ENCODE measurements around the gene CIC.

The CIC gene

DNA sequence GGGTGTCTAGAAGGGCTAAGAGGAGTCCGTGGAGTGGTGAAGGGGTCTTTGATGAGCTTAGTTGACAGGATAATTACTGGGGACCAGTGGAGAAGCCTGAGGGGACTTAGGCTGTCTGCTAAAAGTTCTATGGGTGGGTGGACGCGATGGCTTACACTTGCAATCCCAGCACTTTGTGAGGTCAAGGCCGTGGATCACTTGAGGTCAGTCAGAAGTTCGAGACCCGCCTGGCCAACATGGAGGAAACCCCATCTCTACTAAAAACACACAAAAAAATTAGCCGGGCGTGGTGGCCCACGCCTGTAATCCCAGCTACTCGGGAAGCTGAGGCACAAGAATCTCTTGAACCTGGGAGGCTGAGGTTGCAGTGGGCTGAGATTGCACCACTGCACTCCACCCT is 23.8 kb upstream of the CIC start:
- Histone ChIP-seq H3K27ac (peak overlapping the region; percentile 90), H3K36me3 (peaks cover 20% of the 10 kb centered on the region), H3K27me3 (no peaks in the 10 kb centered on the region), H3K9me3 (no peaks in the 10 kb centered on the region), H3K4me1 (ENCODE audit: control insufficient read depth in 1 of 2, insufficient read depth in 1 of 2, low read depth in 1 of 2, low read length in 1 of 2) (peaks cover 38 to 43% of the 10 kb centered on the region in 2 experiments), H3K4me3 (ENCODE audit: low read depth in 1 of 2, low read length in 1 of 2) (peak overlapping the region; percentile 65 to 94)
- TF ChIP-seq, protein P1, sequence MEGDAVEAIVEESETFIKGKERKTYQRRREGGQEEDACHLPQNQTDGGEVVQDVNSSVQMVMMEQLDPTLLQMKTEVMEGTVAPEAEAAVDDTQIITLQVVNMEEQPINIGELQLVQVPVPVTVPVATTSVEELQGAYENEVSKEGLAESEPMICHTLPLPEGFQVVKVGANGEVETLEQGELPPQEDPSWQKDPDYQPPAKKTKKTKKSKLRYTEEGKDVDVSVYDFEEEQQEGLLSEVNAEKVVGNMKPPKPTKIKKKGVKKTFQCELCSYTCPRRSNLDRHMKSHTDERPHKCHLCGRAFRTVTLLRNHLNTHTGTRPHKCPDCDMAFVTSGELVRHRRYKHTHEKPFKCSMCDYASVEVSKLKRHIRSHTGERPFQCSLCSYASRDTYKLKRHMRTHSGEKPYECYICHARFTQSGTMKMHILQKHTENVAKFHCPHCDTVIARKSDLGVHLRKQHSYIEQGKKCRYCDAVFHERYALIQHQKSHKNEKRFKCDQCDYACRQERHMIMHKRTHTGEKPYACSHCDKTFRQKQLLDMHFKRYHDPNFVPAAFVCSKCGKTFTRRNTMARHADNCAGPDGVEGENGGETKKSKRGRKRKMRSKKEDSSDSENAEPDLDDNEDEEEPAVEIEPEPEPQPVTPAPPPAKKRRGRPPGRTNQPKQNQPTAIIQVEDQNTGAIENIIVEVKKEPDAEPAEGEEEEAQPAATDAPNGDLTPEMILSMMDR (IDR thresholded peaks at IDR 0.05), result no peak

DNA sequence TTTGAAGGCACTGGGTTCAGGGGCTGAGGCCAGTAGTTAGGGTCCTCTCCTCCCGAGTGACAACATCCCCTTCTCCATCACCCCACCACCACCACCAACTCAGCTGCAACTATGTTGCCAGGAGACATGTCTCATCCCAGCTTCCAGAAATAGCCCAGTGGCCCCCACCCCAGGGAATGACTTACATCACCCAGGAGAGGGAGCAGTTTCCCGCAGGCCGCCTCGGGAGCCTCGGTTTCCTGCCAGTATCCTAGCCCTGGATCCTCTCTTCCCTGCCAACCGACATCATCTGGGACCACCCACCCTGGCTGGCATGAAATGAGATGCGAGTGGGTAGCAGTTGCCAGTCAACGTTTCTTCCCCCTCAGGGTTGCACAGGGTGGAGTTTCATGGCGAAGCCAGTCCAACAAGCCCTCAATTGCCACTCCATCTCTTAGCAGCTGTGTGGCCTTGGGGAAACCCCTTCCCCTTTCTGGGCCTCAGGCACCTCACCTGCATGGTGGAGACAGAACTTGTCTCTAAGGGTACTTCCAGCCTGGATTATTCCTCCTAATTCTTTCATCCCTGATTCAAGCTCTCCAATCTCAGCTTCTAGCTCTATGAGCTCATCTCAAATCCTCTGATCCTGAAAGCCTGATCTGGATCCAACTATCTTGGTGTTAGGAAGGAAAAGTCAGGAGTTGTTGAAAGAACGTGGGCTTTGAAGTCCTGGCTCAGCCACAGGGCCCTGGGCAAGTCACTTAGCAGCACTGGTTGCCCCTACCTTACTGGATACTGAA is 22.7 kb upstream of the CIC start:
- peaks cover 34 to 42% of the 10 kb centered on the region in 2 experiments for H3K4me1 ChIP-seq (ENCODE audit: control insufficient read depth in 1 of 2, insufficient read depth in 1 of 2, low read depth in 1 of 2, low read length in 1 of 2)
- H3K27me3 ChIP-seq, result no peaks in the 10 kb centered on the region
- TF ChIP-seq, protein P1 (IDR thresholded peaks at IDR 0.05), result no peak
- H3K27ac ChIP-seq, result peak overlapping the region; percentile 36
- peaks cover 22% of the 10 kb centered on the region for H3K36me3 ChIP-seq
- no peaks in the 10 kb centered on the region for H3K9me3 ChIP-seq
- no peak overlapping the region for H3K4me3 ChIP-seq (ENCODE audit: low read depth in 1 of 2, low read length in 1 of 2)

DNA sequence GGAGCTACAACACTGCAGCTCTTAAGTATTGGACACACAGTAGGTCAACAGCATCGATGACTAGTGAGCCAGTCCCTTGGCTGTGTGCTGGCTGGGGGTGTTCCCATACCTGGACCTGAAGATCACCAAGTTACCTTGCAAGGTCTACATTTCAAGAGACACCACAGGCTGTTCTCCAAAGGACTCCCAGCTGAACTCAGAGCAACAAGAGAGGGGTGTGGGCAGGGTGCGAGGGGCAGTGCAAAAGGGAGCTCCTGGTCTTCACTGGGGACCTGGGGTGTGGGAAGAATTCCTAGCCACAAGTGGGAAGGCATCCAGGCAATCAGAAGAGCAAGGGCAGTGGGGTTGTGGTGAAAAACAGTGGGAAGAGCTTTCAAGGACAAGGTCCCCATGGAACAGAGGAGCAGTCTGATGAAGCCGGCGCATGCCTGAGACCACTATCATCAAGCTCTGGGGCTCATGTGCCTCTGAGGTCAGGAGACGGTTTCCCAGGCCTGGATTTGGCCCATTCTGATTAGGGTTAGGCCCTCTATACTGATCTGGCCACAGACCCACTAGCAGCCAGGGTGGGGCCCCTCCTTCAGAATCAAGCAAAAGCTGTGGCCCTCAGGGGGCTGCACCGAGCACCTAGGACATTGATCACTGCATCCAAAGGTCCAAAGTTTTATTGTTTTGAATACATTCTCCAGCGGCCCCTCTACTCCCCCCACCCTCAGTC is 22.0 kb upstream of the CIC start:
- Histone ChIP-seq H3K36me3 (peaks cover 22% of the 10 kb centered on the region), H3K9me3 (no peaks in the 10 kb centered on the region), H3K27ac (peak overlapping the region; percentile 36), H3K4me1 (ENCODE audit: control insufficient read depth in 1 of 2, insufficient read depth in 1 of 2, low read depth in 1 of 2, low read length in 1 of 2) (peaks cover 33 to 42% of the 10 kb centered on the region in 2 experiments), H3K4me3 (ENCODE audit: low read depth in 1 of 2, low read length in 1 of 2) (no peak overlapping the region), H3K27me3 (no peaks in the 10 kb centered on the region)
- TF ChIP-seq, protein P1 (IDR thresholded peaks at IDR 0.05), result no peak

DNA sequence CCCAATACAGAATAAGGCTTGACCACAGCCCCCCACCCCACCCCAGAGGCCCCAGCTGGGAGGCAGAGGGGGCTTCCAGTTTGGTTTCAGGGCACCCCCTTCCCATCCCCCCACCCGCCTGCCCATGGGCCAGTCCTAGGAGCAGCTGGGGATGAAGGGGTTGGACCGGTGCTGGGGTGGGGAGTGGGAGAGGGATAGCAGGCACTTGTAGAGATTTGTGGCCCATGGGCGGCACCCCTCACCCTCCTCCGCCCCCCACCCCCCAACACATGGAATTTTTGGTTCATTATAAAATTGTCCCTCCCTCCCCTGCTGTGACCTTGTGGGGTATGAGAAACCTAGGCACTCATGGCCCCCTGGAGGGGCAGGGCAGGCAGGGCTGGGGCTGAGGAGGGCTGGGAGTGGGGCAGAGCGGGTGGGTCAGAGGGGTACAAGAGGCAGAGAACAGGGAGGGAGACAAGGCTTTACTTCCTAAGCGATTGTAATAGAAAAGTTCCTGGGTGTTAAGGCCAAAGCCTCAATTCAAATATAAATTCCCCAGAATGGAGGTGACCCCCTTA is 21.3 kb upstream of the CIC start:
- H3K36me3 ChIP-seq, result peaks cover 22% of the 10 kb centered on the region
- peaks cover 37 to 48% of the 10 kb centered on the region in 2 experiments for H3K4me1 ChIP-seq (ENCODE audit: control insufficient read depth in 1 of 2, insufficient read depth in 1 of 2, low read depth in 1 of 2, low read length in 1 of 2)
- H3K27me3 ChIP-seq, result no peaks in the 10 kb centered on the region
- H3K9me3 ChIP-seq, result no peaks in the 10 kb centered on the region
- H3K27ac ChIP-seq, result no peak overlapping the region
- TF ChIP-seq, protein P1 (IDR thresholded peaks at IDR 0.05), result no peak
- H3K4me3 ChIP-seq (ENCODE audit: low read depth in 1 of 2, low read length in 1 of 2), result no peak overlapping the region

DNA sequence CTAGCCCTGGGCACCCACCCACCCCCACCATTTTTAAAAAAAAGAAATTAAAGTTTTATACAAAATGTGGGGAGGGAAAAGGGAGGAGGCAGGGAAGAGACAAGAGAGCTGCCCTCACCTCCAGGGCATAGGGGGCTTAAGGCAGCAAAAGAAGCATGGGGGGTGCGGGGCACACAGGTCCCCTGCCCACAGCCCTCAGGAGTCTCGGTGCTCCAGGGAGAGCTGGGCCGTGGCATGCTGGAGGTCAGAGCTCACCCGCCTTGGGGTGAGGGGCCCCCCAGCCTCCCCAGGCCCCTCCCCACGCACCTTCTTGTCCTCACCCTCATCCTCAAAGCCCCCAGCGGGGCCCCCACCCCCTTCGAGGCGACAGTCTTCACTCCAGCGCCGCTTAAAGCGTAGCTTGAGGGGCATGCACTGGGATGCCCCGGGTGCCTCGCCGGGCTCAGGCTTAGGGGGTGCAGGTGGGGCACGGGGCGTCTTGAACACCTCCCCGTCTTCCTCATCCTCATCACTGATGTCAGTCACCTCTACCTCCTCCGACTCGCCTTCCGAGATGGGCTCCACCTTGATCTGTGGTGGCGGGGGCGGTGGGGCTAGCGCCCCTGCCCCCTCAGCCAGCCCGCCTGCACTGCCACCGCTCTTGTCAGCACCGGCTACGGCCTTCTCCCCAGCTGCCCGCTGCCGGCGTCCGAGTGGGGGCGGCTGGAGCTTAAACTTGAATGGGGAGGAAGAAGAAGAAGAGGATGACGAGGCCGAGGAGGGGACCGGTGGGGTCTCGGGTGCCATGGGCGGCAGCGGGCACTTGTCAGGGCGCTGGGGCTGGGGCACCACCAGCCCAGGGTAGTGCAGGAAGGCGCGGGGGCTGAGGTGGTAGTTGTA is 20.5 kb upstream of the CIC start:
- Histone ChIP-seq H3K27me3 (no peaks in the 10 kb centered on the region), H3K36me3 (peaks cover 22% of the 10 kb centered on the region), H3K27ac (no peak overlapping the region), H3K4me3 (ENCODE audit: low read depth in 1 of 2, low read length in 1 of 2) (no peak overlapping the region), H3K9me3 (no peaks in the 10 kb centered on the region), H3K4me1 (ENCODE audit: control insufficient read depth in 1 of 2, insufficient read depth in 1 of 2, low read depth in 1 of 2, low read length in 1 of 2) (peaks cover 38 to 48% of the 10 kb centered on the region in 2 experiments)
- TF ChIP-seq, protein P1 (IDR thresholded peaks at IDR 0.05), result no peak

Measured in neutrophil (primary cell).